Neural progenitor cell (in vitro differentiated cells): ENCODE results near the gene ZNF581. TPM values are rescaled to one million over a fixed set of nuclear protein-coding genes. Genes with fewer than 3 reads are reported as not detected.

Experiments used
- DNase-seq: peaks from one replicate; pipeline ENCODE4 v3.0.0-alpha.2; 2016; ENCODE audit warnings: low spot score
- H2AFZ ChIP-seq: fragments of 200-600 bp; sonication (generic); replicated peaks from 2 replicates; pipeline ENCODE4 v1.6.1; 2016; ENCODE audit warnings: antibody characterized with exemption
- H3F3A ChIP-seq: fragments of 200-600 bp; sonication (generic); 2 replicates; pipeline ENCODE4 v1.6.1; 2016; ENCODE audit warnings: antibody characterized with exemption, low read depth
- H3K27ac ChIP-seq: fragments of 200-600 bp; sonication (generic); 2 replicates; pipeline ENCODE4 v1.5.1; 2016; ENCODE audit warnings: mild to moderate bottlenecking
- H3K27me3 ChIP-seq: fragments of 200-600 bp; sonication (generic); 2 replicates; pipeline ENCODE4 v1.6.1; 2016; ENCODE audit warnings: mild to moderate bottlenecking, moderate library complexity
- H3K36me3 ChIP-seq: fragments of 200-600 bp; sonication (generic); 2 replicates; pipeline ENCODE4 v1.5.1; 2016
- H3K4me1 ChIP-seq: fragments of 200-600 bp; sonication (generic); 2 replicates; pipeline ENCODE4 v1.6.1; 2016; ENCODE audit warnings: mixed run types
- H3K4me2 ChIP-seq: fragments of 200-600 bp; sonication (generic); 2 replicates; pipeline ENCODE4 v1.6.1; 2016
- H3K4me3 ChIP-seq: fragments of 200-600 bp; sonication (generic); 2 replicates; pipeline ENCODE4 v1.5.1; 2016
- H3K79me2 ChIP-seq: fragments of 200-600 bp; sonication (generic); 2 replicates; pipeline ENCODE4 v1.6.1; 2016; ENCODE audit warnings: low read depth
- H3K9ac ChIP-seq: fragments of 200-600 bp; sonication (generic); 2 replicates; pipeline ENCODE4 v1.6.1; 2016
- H3K9me3 ChIP-seq: fragments of 200-600 bp; sonication (generic); 2 replicates; pipeline ENCODE4 v1.5.1; 2016; ENCODE audit warnings: low read depth
- H4K20me1 ChIP-seq: fragments of 200-600 bp; sonication (generic); 2 replicates; pipeline ENCODE4 v1.6.1; 2016; ENCODE audit warnings: low read depth
- H3K27ac Mint-ChIP-seq: 3 replicates; pipeline ENCODE4 v1.8.0; 2021; ENCODE audit warnings: mixed read lengths
- H3K27me3 Mint-ChIP-seq: 2 replicates; pipeline ENCODE4 v1.8.0; 2022; ENCODE audit warnings: low read depth, mild to moderate bottlenecking, inconsistent platforms, moderate library complexity, mixed read lengths; ENCODE audit not compliant: insufficient read depth
- H3K36me3 Mint-ChIP-seq: 3 replicates; pipeline ENCODE4 v1.8.0; 2021; ENCODE audit warnings: mixed read lengths
- H3K4me1 Mint-ChIP-seq: 3 replicates; pipeline ENCODE4 v1.8.0; 2021; ENCODE audit warnings: mixed read lengths
- H3K4me3 Mint-ChIP-seq: 3 replicates; pipeline ENCODE4 v1.8.0; 2021; ENCODE audit warnings: mild to moderate bottlenecking, moderate library complexity, mixed read lengths
- H3K9me3 Mint-ChIP-seq: 3 replicates; pipeline ENCODE4 v1.8.0; 2020; ENCODE audit warnings: mixed read lengths
- CTCF ChIP-seq: fragments of 200-600 bp; sonication (generic); IDR thresholded peaks from 2 replicates; pipeline ENCODE4 v1.5.1; 2017; ENCODE audit warnings: antibody characterized with exemption, mild to moderate bottlenecking
- EZH2 ChIP-seq: fragments of 200-600 bp; sonication (generic); IDR thresholded peaks from 2 replicates; pipeline ENCODE4 v1.6.1; 2017; ENCODE audit warnings: antibody characterized with exemption, mild to moderate bottlenecking, moderate library complexity
- EZH2phosphoT487 ChIP-seq: fragments of 200-600 bp; sonication (generic); IDR thresholded peaks from 2 replicates; pipeline ENCODE4 v1.6.1; 2017; ENCODE audit warnings: antibody characterized with exemption
- total RNA-seq: library from RNA; depleted of rRNA; stranded (reverse); fragments of >200 nt; gene quantifications from 2 replicates; pipeline ENCODE4 v1.2.3, GENCODE V29; 2015; ENCODE audit warnings: low replicate concordance

The ZNF581 gene
- total RNA-seq, 1 donor from 2014 or later, result 12.2 TPM

- H2AFZ ChIP-seq, result no peak overlapping the region
- no peak overlapping the region for H3K4me2 ChIP-seq
- peaks cover 86% of the 10 kb centered on the region for H4K20me1 ChIP-seq
- no peak overlapping the region for H3K9ac ChIP-seq
- H3K4me3 Mint-ChIP-seq, result peak overlapping the region; percentile 46
- peaks cover 29% of the 10 kb centered on the region for H3K36me3 Mint-ChIP-seq
- peaks cover 99% of the 10 kb centered on the region for H3K79me2 ChIP-seq
- H3K27ac Mint-ChIP-seq, result no peak overlapping the region
- peaks cover 28% of the 10 kb centered on the region for H3K4me1 Mint-ChIP-seq
- no peaks in the 10 kb centered on the region for H3K27me3 ChIP-seq
- no peaks in the 10 kb centered on the region for H3K27me3 Mint-ChIP-seq
- DNase-seq, result no peak
- H3K36me3 ChIP-seq, result no peaks in the 10 kb centered on the region
- no peak for TF ChIP-seq CTCF
- TF ChIP-seq EZH2phosphoT487, result no peak
- no peak for TF ChIP-seq EZH2
- H3K4me3 ChIP-seq, result no peak overlapping the region
- no peaks in the 10 kb centered on the region for H3K9me3 ChIP-seq
- peaks cover 6% of the 10 kb centered on the region for H3F3A ChIP-seq
- peaks cover 18% of the 10 kb centered on the region for H3K4me1 ChIP-seq
- H3K27ac ChIP-seq, result no peak overlapping the region
- no peaks in the 10 kb centered on the region for H3K9me3 Mint-ChIP-seq
Measured at GRCh38 chr19:55659822-55660221, 16.4 kb downstream of the ZNF581 start.

- H3K9me3 ChIP-seq, result no peaks in the 10 kb centered on the region
- H4K20me1 ChIP-seq, result peaks cover 89% of the 10 kb centered on the region
- Mint-ChIP-seq H3K27me3 (no peaks in the 10 kb centered on the region), H3K9me3 (no peaks in the 10 kb centered on the region), H3K4me1 (peaks cover 28% of the 10 kb centered on the region), H3K27ac (no peak overlapping the region), H3K36me3 (peaks cover 29% of the 10 kb centered on the region), H3K4me3 (no peak overlapping the region)
- TF ChIP-seq EZH2 (no peak), EZH2phosphoT487 (no peak), CTCF (no peak)
- no peak overlapping the region for H3K9ac ChIP-seq
- no peak overlapping the region for H3K4me2 ChIP-seq
- no peak overlapping the region for H3K27ac ChIP-seq
- no peak overlapping the region for H3K4me3 ChIP-seq
- peaks cover 18% of the 10 kb centered on the region for H3K4me1 ChIP-seq
- H3K79me2 ChIP-seq, result peaks cover 98% of the 10 kb centered on the region
- H2AFZ ChIP-seq, result no peak overlapping the region
- H3K36me3 ChIP-seq, result no peaks in the 10 kb centered on the region
- no peak for DNase-seq
- peaks cover under 1% of the 10 kb centered on the region for H3F3A ChIP-seq
- H3K27me3 ChIP-seq, result no peaks in the 10 kb centered on the region
Measured at GRCh38 chr19:55660404-55660803, 17.0 kb downstream of the ZNF581 start.

DNA sequence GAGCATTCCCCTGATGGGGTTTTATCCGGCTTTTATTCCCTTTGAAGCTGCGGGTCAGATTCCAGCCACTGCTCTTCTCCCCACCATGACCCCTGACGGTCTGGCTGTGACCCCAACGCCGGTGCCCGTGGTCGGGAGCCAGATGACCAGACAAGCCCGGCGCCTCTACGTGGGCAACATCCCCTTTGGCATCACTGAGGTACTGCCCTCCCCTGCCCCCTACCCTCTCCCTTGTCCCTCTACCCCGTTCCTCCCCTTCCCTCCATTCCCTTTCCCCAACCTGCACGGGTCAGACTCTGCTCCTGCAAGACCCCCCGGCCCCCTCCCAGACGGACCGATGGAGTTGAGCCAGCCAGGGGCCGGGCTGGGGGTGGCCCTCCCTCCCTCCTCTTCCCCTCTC lies 17.5 kb downstream of the ZNF581 start:
- peaks cover 98% of the 10 kb centered on the region for H3K79me2 ChIP-seq
- peaks cover 24% of the 10 kb centered on the region for H3K4me1 Mint-ChIP-seq

More for the DNA sequence above, 17.5 kb downstream of the ZNF581 start:
- no peaks in the 10 kb centered on the region for H3K9me3 Mint-ChIP-seq
- no peak for DNase-seq
- no peaks in the 10 kb centered on the region for H3K27me3 ChIP-seq
- H3K4me3 Mint-ChIP-seq, result no peak overlapping the region
- no peaks in the 10 kb centered on the region for H3K27me3 Mint-ChIP-seq
- H3K9me3 ChIP-seq, result no peaks in the 10 kb centered on the region
- TF ChIP-seq CTCF (no peak), EZH2 (no peak), EZH2phosphoT487 (no peak)
- H3F3A ChIP-seq, result no peaks in the 10 kb centered on the region
- peaks cover 18% of the 10 kb centered on the region for H3K4me1 ChIP-seq
- no peak overlapping the region for H3K27ac Mint-ChIP-seq
- no peak overlapping the region for H3K27ac ChIP-seq
- no peak overlapping the region for H3K4me2 ChIP-seq
- H4K20me1 ChIP-seq, result peaks cover 90% of the 10 kb centered on the region
- H3K36me3 ChIP-seq, result no peaks in the 10 kb centered on the region
- peaks cover 30% of the 10 kb centered on the region for H3K36me3 Mint-ChIP-seq
- no peak overlapping the region for H2AFZ ChIP-seq
- H3K4me3 ChIP-seq, result no peak overlapping the region
- no peak overlapping the region for H3K9ac ChIP-seq
